ENCODE data around the gene RPL27.

RPL27 gene

GRCh38 chr17:43014649-43015542 lies 16.7 kb downstream of the RPL27 start:
- H3K27ac ChIP-seq (ENCODE audit: low read depth, low read length): no peak overlapping the region
- H3K4me3 ChIP-seq (ENCODE audit: low read depth, low read length): no peak overlapping the region
- peaks cover 51% of the 10 kb centered on the region for H3K36me3 ChIP-seq (ENCODE audit: control insufficient read depth, insufficient read depth, low read length)
- peaks cover 6% of the 10 kb centered on the region for H3K4me1 ChIP-seq (ENCODE audit: control insufficient read depth, insufficient read depth, low read length)
- H3K27me3 ChIP-seq (ENCODE audit: control insufficient read depth, insufficient read depth, low read length): no peaks in the 10 kb centered on the region
- no peaks in the 10 kb centered on the region for H3K9me3 ChIP-seq (ENCODE audit: control insufficient read depth, insufficient read depth, low read length)
- H3K9ac ChIP-seq (ENCODE audit: low read depth, low read length): no peak overlapping the region

GRCh38 chr17:43015579-43015978 lies 17.4 kb downstream of the RPL27 start:
- Histone ChIP-seq H3K27ac (ENCODE audit: low read depth, low read length) (no peak overlapping the region), H3K9me3 (ENCODE audit: control insufficient read depth, insufficient read depth, low read length) (no peaks in the 10 kb centered on the region), H3K9ac (ENCODE audit: low read depth, low read length) (no peak overlapping the region), H3K4me3 (ENCODE audit: low read depth, low read length) (no peak overlapping the region), H3K4me1 (ENCODE audit: control insufficient read depth, insufficient read depth, low read length) (peaks cover 12% of the 10 kb centered on the region), H3K36me3 (ENCODE audit: control insufficient read depth, insufficient read depth, low read length) (peaks cover 51% of the 10 kb centered on the region), H3K27me3 (ENCODE audit: control insufficient read depth, insufficient read depth, low read length) (no peaks in the 10 kb centered on the region)

GRCh38 chr17:43016216-43016615 lies 18.0 kb downstream of the RPL27 start:
- peaks cover 12% of the 10 kb centered on the region for H3K4me1 ChIP-seq (ENCODE audit: control insufficient read depth, insufficient read depth, low read length)
- H3K27me3 ChIP-seq (ENCODE audit: control insufficient read depth, insufficient read depth, low read length): no peaks in the 10 kb centered on the region
- no peak overlapping the region for H3K9ac ChIP-seq (ENCODE audit: low read depth, low read length)
- no peak overlapping the region for H3K27ac ChIP-seq (ENCODE audit: low read depth, low read length)
- no peaks in the 10 kb centered on the region for H3K9me3 ChIP-seq (ENCODE audit: control insufficient read depth, insufficient read depth, low read length)
- H3K4me3 ChIP-seq (ENCODE audit: low read depth, low read length): no peak overlapping the region
- peaks cover 51% of the 10 kb centered on the region for H3K36me3 ChIP-seq (ENCODE audit: control insufficient read depth, insufficient read depth, low read length)

- Histone ChIP-seq H3K9ac (ENCODE audit: low read depth, low read length) (no peak overlapping the region), H3K27me3 (ENCODE audit: control insufficient read depth, insufficient read depth, low read length) (no peaks in the 10 kb centered on the region), H3K36me3 (ENCODE audit: control insufficient read depth, insufficient read depth, low read length) (peaks cover 51% of the 10 kb centered on the region), H3K4me3 (ENCODE audit: low read depth, low read length) (no peak overlapping the region), H3K4me1 (ENCODE audit: control insufficient read depth, insufficient read depth, low read length) (peaks cover 12% of the 10 kb centered on the region), H3K9me3 (ENCODE audit: control insufficient read depth, insufficient read depth, low read length) (no peaks in the 10 kb centered on the region), H3K27ac (ENCODE audit: low read depth, low read length) (no peak overlapping the region)
Measured at GRCh38 chr17:43018008-43018853, 20.0 kb downstream of the RPL27 start.

GRCh38 chr17:43018932-43019331 lies 20.7 kb downstream of the RPL27 start:
- peaks cover 51% of the 10 kb centered on the region for H3K36me3 ChIP-seq (ENCODE audit: control insufficient read depth, insufficient read depth, low read length)
- H3K27me3 ChIP-seq (ENCODE audit: control insufficient read depth, insufficient read depth, low read length): no peaks in the 10 kb centered on the region
- no peak overlapping the region for H3K4me3 ChIP-seq (ENCODE audit: low read depth, low read length)
- H3K9ac ChIP-seq (ENCODE audit: low read depth, low read length): no peak overlapping the region
- no peak overlapping the region for H3K27ac ChIP-seq (ENCODE audit: low read depth, low read length)
- H3K9me3 ChIP-seq (ENCODE audit: control insufficient read depth, insufficient read depth, low read length): no peaks in the 10 kb centered on the region
- peaks cover 12% of the 10 kb centered on the region for H3K4me1 ChIP-seq (ENCODE audit: control insufficient read depth, insufficient read depth, low read length)

GRCh38 chr17:43019418-43019817 lies 21.2 kb downstream of the RPL27 start:
- H3K36me3 ChIP-seq (ENCODE audit: control insufficient read depth, insufficient read depth, low read length): peaks cover 50% of the 10 kb centered on the region
- no peaks in the 10 kb centered on the region for H3K27me3 ChIP-seq (ENCODE audit: control insufficient read depth, insufficient read depth, low read length)
- no peak overlapping the region for H3K9ac ChIP-seq (ENCODE audit: low read depth, low read length)
- peaks cover 12% of the 10 kb centered on the region for H3K4me1 ChIP-seq (ENCODE audit: control insufficient read depth, insufficient read depth, low read length)
- no peaks in the 10 kb centered on the region for H3K9me3 ChIP-seq (ENCODE audit: control insufficient read depth, insufficient read depth, low read length)
- H3K4me3 ChIP-seq (ENCODE audit: low read depth, low read length): peak overlapping the region; percentile 15; the same call in 1 of the 2 replicates
- H3K27ac ChIP-seq (ENCODE audit: low read depth, low read length): no peak overlapping the region

- Histone ChIP-seq H3K4me1 (ENCODE audit: control insufficient read depth, insufficient read depth, low read length) (peaks cover 12% of the 10 kb centered on the region), H3K36me3 (ENCODE audit: control insufficient read depth, insufficient read depth, low read length) (peaks cover 44% of the 10 kb centered on the region), H3K9me3 (ENCODE audit: control insufficient read depth, insufficient read depth, low read length) (no peaks in the 10 kb centered on the region), H3K27me3 (ENCODE audit: control insufficient read depth, insufficient read depth, low read length) (no peaks in the 10 kb centered on the region), H3K9ac (ENCODE audit: low read depth, low read length) (no peak overlapping the region), H3K4me3 (ENCODE audit: low read depth, low read length) (peak overlapping the region; percentile 29; the same call in 1 of the 2 replicates), H3K27ac (ENCODE audit: low read depth, low read length) (peak overlapping the region; percentile 37)
Measured at GRCh38 chr17:43020030-43020621, 21.9 kb downstream of the RPL27 start.

GRCh38 chr17:43020789-43021740 lies 22.8 kb downstream of the RPL27 start:
- Histone ChIP-seq H3K4me1 (ENCODE audit: control insufficient read depth, insufficient read depth, low read length) (peaks cover 14% of the 10 kb centered on the region), H3K9ac (ENCODE audit: low read depth, low read length) (peak overlapping the region; percentile 75)

GRCh38 chr17:43021741-43022512 lies 23.7 kb downstream of the RPL27 start, which contains the start of gene VAT1:
VAT1 (minus strand) TSS chr17:43022385; CDS start chr17:43022322, 63 bp downstream.
- H3K4me1 ChIP-seq (ENCODE audit: control insufficient read depth, insufficient read depth, low read length): peaks cover 19% of the 10 kb centered on the region
- H3K9ac ChIP-seq (ENCODE audit: low read depth, low read length): peak within 1 kb of the TSS; percentile 75
- H3K36me3 ChIP-seq (ENCODE audit: control insufficient read depth, insufficient read depth, low read length): peaks cover 29% of the 10 kb centered on the region
- H3K4me3 ChIP-seq (ENCODE audit: low read depth, low read length): peak within 1 kb of the TSS; percentile 91
- H3K27me3 ChIP-seq (ENCODE audit: control insufficient read depth, insufficient read depth, low read length): no peaks in the 10 kb centered on the region
- H3K27ac ChIP-seq (ENCODE audit: low read depth, low read length): peak within 1 kb of the TSS; percentile 89
- no peaks in the 10 kb centered on the region for H3K9me3 ChIP-seq (ENCODE audit: control insufficient read depth, insufficient read depth, low read length)

More at GRCh38 chr17:43020789-43021740, 22.8 kb downstream of the RPL27 start:
- peak overlapping the region; percentile 91 for H3K4me3 ChIP-seq (ENCODE audit: low read depth, low read length)
- no peaks in the 10 kb centered on the region for H3K27me3 ChIP-seq (ENCODE audit: control insufficient read depth, insufficient read depth, low read length)
- no peaks in the 10 kb centered on the region for H3K9me3 ChIP-seq (ENCODE audit: control insufficient read depth, insufficient read depth, low read length)
- H3K36me3 ChIP-seq (ENCODE audit: control insufficient read depth, insufficient read depth, low read length): peaks cover 34% of the 10 kb centered on the region
- peak overlapping the region; percentile 89 for H3K27ac ChIP-seq (ENCODE audit: low read depth, low read length)
